EL (cell line): ENCODE measurements around the gene STRIP1.

Experiments used
- DNase-seq: peaks from one replicate; pipeline ENCODE4 v3.0.0-alpha.2; 2016

STRIP1 gene

GRCh38 chr1:110053552-110054428 is 19.4 kb downstream of the STRIP1 start:
- DNase-seq, result peak; percentile 62

- peak; percentile 87 for DNase-seq
Observed at GRCh38 chr1:110055493-110056284, 21.3 kb downstream of the STRIP1 start.

DNA sequence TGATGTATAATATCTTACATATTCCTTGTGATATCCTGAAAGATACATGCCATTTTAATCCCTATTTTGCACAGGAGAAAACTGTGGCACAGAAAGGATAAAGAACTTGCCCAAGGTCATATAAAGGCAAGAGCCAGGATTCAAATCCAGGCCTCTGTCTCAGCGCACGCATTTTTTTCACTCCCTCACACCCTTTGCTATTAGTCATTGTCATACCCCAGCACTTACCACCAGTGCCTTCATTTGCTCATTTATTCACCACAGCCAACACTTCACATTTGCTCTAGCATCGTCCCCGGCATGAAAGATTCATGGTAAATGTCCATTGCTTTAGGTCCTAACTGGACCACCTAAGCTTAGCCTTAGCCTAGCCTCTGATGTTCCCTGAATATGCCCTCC is 21.9 kb downstream of the STRIP1 start:
- DNase-seq, result peak; percentile 71

- peak; percentile 91 for DNase-seq
Observed at GRCh38 chr1:110056776-110057175, 22.4 kb downstream of the STRIP1 start.

DNA sequence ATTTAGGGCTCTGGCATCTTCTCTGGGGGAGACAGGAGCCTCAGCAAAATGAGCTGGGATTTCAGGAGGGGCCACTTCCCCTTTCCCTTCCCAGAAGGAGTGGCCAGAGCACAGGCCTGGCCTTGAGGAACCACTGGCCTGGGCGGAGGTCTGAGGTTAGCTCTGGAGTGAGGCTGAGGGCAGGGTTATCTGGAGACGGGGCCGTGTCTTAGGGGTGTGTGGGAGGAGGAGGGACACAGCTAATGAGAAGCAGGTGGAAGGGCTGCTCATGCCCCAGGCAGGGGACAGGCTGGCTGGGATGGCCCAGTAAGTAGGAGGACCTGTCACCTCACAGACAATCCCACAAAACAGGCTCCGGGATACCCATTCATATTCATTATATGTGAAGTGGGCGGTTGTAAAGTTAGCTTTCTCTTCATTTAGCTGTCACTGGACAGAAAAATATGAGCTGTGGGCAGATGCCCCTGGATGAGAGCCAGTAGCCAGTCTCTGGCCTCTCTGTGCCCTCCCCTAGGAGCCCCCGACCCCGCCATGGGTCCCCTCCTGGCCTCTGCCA is 23.6 kb downstream of the STRIP1 start:
- DNase-seq, result peak; percentile 39

GRCh38 chr1:110058591-110058990 is 24.2 kb downstream of the STRIP1 start:
- DNase-seq, result no peak

DNA sequence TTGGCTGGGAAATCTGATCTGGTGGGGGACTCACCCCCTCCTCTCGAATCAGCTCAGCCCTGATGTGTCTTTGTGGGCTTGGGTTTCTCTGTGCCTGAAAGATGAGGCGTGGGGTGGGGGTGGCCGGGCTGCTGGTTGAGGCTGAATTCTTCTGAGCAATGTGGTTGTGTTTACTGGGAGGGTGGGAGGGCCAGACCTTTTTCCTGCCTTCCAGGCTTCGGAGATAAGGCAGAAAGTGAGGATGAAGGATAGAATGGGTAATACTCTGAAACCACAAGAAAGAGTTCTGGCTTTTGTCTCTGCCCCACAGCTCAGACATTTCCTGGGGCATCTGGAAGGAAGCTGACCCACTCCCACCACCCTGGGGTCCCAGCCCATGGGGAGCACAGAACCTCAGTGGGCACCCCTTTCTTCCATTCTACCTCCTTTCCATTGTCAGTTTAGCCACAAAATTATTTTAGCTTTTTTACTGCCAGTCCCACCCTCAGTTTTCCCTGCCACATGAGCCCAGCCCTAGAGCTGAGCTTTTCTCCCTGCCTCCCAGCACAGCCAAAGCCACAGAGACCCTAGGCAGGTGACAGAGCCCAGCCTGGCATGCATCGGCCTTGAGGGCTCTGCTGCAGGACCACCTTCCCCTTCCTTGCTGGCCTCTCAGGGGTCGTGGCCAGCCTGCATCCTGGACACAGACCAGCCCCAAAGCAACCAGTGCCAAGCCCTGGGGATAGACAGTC is 24.9 kb downstream of the STRIP1 start:
- DNase-seq, result no peak

DNA sequence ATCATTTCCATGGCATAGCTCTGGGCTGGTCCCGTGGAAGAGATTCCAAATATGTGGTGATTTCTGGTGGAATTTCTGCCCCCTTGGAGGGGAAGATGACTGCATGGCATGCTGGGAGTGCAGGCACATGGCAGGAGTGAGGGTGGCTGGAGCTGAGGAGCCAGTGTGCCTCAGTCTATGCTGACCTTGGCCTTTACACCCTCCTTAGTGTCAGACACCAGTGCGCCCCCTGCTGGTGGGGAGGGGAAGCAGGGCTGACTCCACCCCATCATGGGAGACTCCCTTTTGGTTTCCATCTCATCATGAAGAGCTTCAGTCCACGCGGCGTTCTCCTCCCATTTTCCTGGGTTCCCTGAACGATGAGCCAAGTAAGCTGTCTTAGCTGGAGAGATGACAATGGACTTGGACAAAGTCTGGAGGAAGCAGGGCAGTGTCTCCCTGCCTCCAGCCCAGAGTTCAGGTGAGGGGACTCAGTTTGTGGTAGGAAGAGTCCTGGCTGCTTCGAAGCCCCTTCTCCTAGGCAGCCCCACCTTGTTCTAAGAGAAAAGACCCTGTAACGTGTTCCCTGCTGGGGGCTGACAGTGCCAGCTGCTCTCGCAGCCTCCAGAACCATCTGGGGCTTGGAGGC is 25.7 kb downstream of the STRIP1 start:
- DNase-seq, result peak; percentile 37

DNA sequence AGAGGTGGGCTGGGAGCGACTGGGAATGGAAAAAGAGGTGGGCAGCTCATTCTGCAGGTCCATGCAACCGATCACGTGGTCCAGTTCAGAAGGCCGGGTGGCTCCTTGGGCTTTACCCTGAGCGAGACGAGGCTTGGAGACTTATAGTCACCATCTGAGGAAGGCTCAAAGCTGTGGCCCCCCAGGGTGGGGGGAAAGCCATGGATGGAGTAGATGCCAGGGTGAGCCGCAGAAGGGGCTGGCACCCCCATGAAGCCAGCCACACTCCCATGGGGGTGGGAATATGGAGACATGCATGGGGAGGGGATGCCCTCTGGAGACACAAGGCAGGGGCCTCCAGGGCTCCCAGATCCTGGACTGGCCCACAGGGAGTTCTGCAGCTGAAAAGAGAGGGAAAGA is 26.2 kb downstream of the STRIP1 start:
- no peak for DNase-seq

DNA sequence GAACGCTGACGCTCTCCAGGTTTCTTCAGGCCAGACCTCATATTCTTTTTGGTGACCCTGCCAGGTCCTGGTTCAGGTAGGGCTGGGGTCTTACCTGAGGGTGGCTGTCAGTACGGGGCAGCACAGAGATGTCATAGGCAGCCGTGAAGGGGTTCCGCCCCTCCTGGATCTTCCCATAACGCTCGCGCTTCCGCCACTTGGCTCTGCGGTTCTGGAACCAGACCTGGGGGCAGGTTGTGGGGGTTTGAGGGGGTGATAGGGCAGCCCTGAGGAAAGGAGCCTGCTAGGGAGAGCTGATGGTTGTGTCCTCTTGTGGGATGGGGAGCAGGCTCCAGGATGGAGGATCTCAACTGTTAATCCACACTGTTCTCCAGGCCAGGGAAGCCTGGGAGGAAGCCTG is 26.9 kb downstream of the STRIP1 start:
- DNase-seq, result no peak

- no peak for DNase-seq
Observed at GRCh38 chr1:110062612-110063011, 28.2 kb downstream of the STRIP1 start.

DNA sequence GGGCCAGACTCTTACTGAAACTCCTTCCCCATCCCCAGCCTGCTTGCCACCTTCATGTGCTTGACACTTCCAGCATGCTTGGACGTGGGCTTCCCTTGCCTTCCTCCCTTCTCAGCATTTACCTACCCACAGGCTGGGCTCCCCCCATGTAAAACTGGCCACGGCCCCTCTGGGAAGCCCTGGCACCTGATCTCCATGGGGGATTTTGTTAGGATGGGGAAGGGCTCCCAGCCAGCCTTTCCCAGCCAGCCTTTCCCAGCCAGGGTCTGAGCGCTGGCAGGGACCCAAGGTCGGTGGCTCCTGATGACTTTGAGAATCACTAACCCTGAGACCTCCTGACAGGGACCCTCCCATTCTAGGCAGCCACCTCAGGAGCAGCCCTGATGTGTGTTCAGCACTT is 29.4 kb downstream of the STRIP1 start:
- DNase-seq, result no peak

- no peak for DNase-seq
Observed at GRCh38 chr1:110064576-110065337, 30.3 kb downstream of the STRIP1 start.

GRCh38 chr1:110065841-110066240 is 31.4 kb downstream of the STRIP1 start:
- DNase-seq, result peak; percentile 47

GRCh38 chr1:110067479-110067892 is 33.1 kb downstream of the STRIP1 start:
- no peak for DNase-seq

- peak; percentile 32 for DNase-seq
Observed at GRCh38 chr1:110067893-110068645, 33.6 kb downstream of the STRIP1 start.

DNA sequence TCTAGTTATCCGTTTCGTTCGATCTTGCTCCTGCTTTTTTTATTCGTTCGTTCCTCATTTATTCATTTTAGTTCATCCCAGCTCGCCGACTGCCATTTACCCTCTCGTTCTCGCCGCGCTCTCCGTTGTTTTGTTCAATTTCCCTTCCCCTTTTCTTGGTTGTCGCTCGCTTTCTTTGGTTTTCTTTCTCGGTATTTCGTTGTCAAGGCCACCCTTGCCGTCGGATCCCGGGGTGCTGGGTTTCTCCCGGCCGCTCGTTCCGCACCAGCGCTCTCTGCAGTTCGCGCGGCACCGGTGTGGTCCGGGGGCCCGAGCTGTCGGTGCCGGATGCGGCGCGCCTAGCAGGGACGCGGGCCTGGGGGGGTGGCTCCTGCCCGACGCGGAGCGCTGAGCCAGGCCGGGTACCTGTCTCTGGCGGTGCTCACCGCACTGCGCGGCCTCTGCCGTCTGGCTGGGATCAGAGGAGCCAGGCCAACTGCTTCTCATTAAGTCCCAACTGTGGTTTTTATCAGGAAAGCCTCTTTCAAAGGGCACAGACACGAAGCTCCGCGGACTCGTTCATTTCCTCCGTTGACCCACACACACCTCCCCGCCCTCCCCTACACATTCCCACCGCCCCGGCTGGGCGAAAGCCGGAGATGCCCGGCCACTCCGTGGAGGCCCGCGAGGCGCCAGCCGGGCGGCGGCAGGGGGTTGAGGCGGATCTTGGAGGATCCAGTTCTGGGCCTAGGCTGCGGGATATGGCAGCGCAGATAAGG is 34.4 kb downstream of the STRIP1 start:
- no peak for DNase-seq

GRCh38 chr1:110069404-110070281 is 35.2 kb downstream of the STRIP1 start:
- DNase-seq, result no peak

GRCh38 chr1:110070282-110070669 is 35.9 kb downstream of the STRIP1 start:
- no peak for DNase-seq
